GM23248 (cell line): Measurements from ENCODE around the gene HADHB.

ENCODE experiments used
- EZH2 ChIP-seq: fragments of 200-600 bp; sonication (generic); IDR thresholded peaks from 2 replicates; pipeline ENCODE4 v1.6.1; 2018; ENCODE audit warnings: antibody characterized with exemption, mild to moderate bottlenecking; ENCODE audit not compliant: insufficient read depth, poor library complexity, severe bottlenecking
- EZH2phosphoT487 ChIP-seq: fragments of 200-600 bp; sonication (generic); IDR thresholded peaks from 2 replicates; pipeline ENCODE4 v1.6.1; 2018; ENCODE audit warnings: antibody characterized with exemption, moderate library complexity, mild to moderate bottlenecking, low read depth; ENCODE audit not compliant: insufficient read depth

GRCh38 chr2:26330114-26330549 is 85.4 kb downstream of the HADHB start:
- TF ChIP-seq EZH2: no peak
- TF ChIP-seq EZH2phosphoT487: no peak
